Measurements from ENCODE around the gene ADARB1. TPM values are rescaled to one million over a fixed set of nuclear protein-coding genes. Genes with fewer than 3 reads are reported as not detected.

The ADARB1 gene
- total and polyA plus RNA-seq, 2 of the 4 experiments (the other 2 are of a cell fraction), result 39.8 to 47.3 TPM

- TF ChIP-seq BHLHE40 (IDR thresholded peaks at IDR 0.05; ENCODE audit: low read depth, low read length), result no peak
Measured at GRCh38 chr21:45253633-45254459, 179.5 kb downstream of the ADARB1 start (continued).

- H3K9me3 ChIP-seq (ENCODE audit: control insufficient read depth, insufficient read depth, low read length), result peaks cover 12% of the 10 kb centered on the region
- DNase-seq (no peak), ATAC-seq (ENCODE audit: low read depth) (no peak)
- WGBS, 2 experiments (ENCODE audit: extremely low coverage in 2 of 2, insufficient read length in 1 of 2), result 59% methylated on average over 14 of the region's 17 CpGs; no CpG with 5 or more reads in 1 of the 2 experiments
- H3K4me2 ChIP-seq (ENCODE audit: low read depth, low read length), result no peak overlapping the region
- H4K20me1 ChIP-seq (ENCODE audit: insufficient read depth, low read length), result no peaks in the 10 kb centered on the region
- dilution Hi-C loops (cut with HindIII; ENCODE audit: low sequenced_read_pairs, unreplicated experiment) (no loop called here), intact Hi-C loops (cut with micrococcal nuclease) (no loop called here), in situ Hi-C loops (cut with MboI; ENCODE audit: low sequenced_read_pairs) (no loop called here)
- ChIA-PET CTCF (interaction anchor here (0.8 kb wide), 1 partner anchor 89 kb away, joined by 3 read pairs; no protein-coding TSS in a partner anchor), POLR2A (ENCODE audit: unreplicated experiment) (no interaction called here)
- no peak for TF ChIP-seq NFE2L2 (IDR thresholded peaks at IDR 0.05; ENCODE audit: low read depth, low read length)
- TF ChIP-seq FOS (IDR thresholded peaks at IDR 0.05; ENCODE audit: low read depth, low read length), result no peak
- TF ChIP-seq MAZ (IDR thresholded peaks at IDR 0.05; ENCODE audit: borderline replicate concordance, low read depth, low read length), result no peak
- TF ChIP-seq BHLHE40 (IDR thresholded peaks at IDR 0.05; ENCODE audit: low read depth, low read length), result no peak
- TF ChIP-seq MXI1 (IDR thresholded peaks at IDR 0.05; ENCODE audit: borderline replicate concordance, low read depth, low read length), result no peak
- no peak for TF ChIP-seq RFX5 (IDR thresholded peaks at IDR 0.05; ENCODE audit: low read depth, low read length)
- no peak for TF ChIP-seq SMC3 (IDR thresholded peaks at IDR 0.05; ENCODE audit: low read depth, low read length)
- no peak for TF ChIP-seq RAD21 (IDR thresholded peaks at IDR 0.05; ENCODE audit: low read length)
- TF ChIP-seq MAFK (IDR thresholded peaks at IDR 0.05; ENCODE audit: low read depth, low read length), result no peak
- TF ChIP-seq POLR2A (IDR thresholded peaks at IDR 0.05; ENCODE audit: low read depth, low read length), result no peak
- no peak for TF ChIP-seq CHD1 (IDR thresholded peaks at IDR 0.05; ENCODE audit: low read depth, low read length)
- TF ChIP-seq USF2 (IDR thresholded peaks at IDR 0.05; ENCODE audit: low read depth, low read length), result no peak
- TF ChIP-seq CTCF (conservative IDR thresholded peaks at IDR 0.05; ENCODE audit: low read depth, low read length), result no peak
- no peak overlapping the region for H2AK5ac ChIP-seq (ENCODE audit: low read depth, low read length)
- no peaks in the 10 kb centered on the region for H3K36me3 ChIP-seq (ENCODE audit: control insufficient read depth, insufficient read depth, low read length)
- no peak overlapping the region for H3K14ac ChIP-seq (replicated peaks; ENCODE audit: low read depth, low read length)
- no peak overlapping the region for H2BK120ac ChIP-seq (ENCODE audit: low read depth, low read length)
- no peak overlapping the region for H4K8ac ChIP-seq (ENCODE audit: low read depth in 2 of 2, low read length in 2 of 2)
- no peak overlapping the region for H3K4me3 ChIP-seq (ENCODE audit: insufficient read depth, low read depth, low read length)
- H3K27me3 ChIP-seq (ENCODE audit: control insufficient read depth, insufficient read depth, low read length), result peaks cover 24% of the 10 kb centered on the region
- H4K5ac ChIP-seq (ENCODE audit: low read depth, low read length), result no peak overlapping the region
- H3K9ac ChIP-seq (ENCODE audit: low read depth, low read length), result no peak overlapping the region
- no peak overlapping the region for H2BK5ac ChIP-seq (ENCODE audit: low read depth, low read length, poor library complexity, severe bottlenecking)
- no peak overlapping the region for H2AK9ac ChIP-seq (replicated peaks; ENCODE audit: low read depth, low read length, poor library complexity)
- H2AFZ ChIP-seq (replicated peaks; ENCODE audit: low read length, poor library complexity), result no peak overlapping the region
- no peak overlapping the region for H2BK20ac ChIP-seq (ENCODE audit: low read depth, low read length)
- H2BK15ac ChIP-seq (ENCODE audit: low read depth, low read length), result no peak overlapping the region
- no peaks in the 10 kb centered on the region for H3K79me1 ChIP-seq (ENCODE audit: low read depth in 1 of 2, low read length in 2 of 2)
- H3K4ac ChIP-seq (ENCODE audit: low read depth, low read length), result no peak overlapping the region
- no peak overlapping the region for H3K27ac ChIP-seq (ENCODE audit: insufficient read depth, low read length)
- no peaks in the 10 kb centered on the region for H3K9me1 ChIP-seq (ENCODE audit: insufficient read depth, low read length)
- H3K23ac ChIP-seq (ENCODE audit: low read depth, low read length), result no peak overlapping the region
- H4K91ac ChIP-seq (ENCODE audit: insufficient read depth, low read depth, low read length), result no peak overlapping the region
- no peak overlapping the region for H3K18ac ChIP-seq (ENCODE audit: low read depth, low read length)
- H3K56ac ChIP-seq (ENCODE audit: extremely low read depth, insufficient read depth, low read length), result no peak overlapping the region
- no TSS peak for BruUV-seq (replicated peaks)
- H3K4me1 ChIP-seq (ENCODE audit: control insufficient read depth, insufficient read depth, low read length), result peaks cover 4% of the 10 kb centered on the region
Measured at GRCh38 chr21:45254460-45254930, 180.1 kb downstream of the ADARB1 start.

Data from IMR-90 (cell line).